Stimulated activated CD4-positive, alpha-beta T cell treated with anti-CD3 and anti-CD28 coated beads, TNF-alpha, amount 100 ng/mL, for 4 hours (primary cell): ENCODE data around the gene IPO5.

Experiments
- DNase-seq, 3 experiments: peaks; one replicate each; pipeline ENCODE4 v3.0.0-alpha.2; 2020; ENCODE audit warnings: low read depth in 3 of 3

Gene IPO5

DNA sequence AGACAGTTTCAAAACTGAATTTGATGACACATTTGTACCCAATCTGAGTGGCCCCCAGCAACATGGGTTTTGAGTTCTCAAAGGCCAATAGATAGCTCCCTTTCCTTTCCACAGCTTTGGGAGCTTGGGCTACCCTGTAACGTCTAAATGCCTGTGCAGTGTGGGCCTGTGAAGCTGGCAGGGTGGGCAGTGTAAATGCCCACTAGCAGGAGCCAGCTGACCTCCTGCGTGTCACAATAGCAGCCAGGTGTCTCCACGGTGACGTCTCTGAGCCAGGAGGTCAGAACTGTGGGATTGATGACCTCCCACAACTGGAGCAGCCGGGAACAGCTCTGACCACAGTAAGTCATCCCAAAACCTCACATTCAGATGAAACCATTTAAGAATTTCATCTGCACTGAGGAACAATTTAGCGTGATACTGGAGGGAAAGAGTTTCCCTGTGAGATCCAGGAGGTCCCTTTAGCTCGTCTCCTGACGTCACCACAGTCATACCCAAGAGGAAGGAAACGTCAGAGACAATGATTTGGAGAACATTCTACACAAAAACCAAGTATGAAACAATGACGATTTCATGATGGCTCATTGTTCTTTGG, at the start of gene IPO5:
TSS of gene IPO5 (plus strand) at position 300 of the 595 bp plus-strand sequence. CDS start 23,022 bp downstream, outside the sequence.
- DNase-seq, result no peak

DNA sequence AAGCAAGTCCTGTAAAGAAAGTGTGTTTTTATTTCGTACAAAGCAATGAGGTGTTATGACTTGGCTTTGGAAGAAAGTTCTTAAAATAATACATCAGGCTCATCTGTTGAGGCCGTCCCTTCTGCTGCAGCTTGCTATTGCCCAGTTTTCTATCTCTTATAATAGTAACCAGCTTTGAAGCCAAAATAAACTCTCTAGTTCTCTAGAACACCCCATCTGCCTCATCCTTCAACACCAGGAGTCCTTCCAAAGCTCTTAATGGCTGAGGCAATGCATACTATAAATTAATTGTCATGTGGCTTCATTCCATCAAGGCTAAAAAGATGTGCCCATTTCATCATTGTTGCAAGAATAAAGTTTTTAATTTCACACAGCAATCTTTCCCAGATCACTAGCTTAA, 49.4 kb upstream of the IPO5 start:
- no peak for DNase-seq

DNA sequence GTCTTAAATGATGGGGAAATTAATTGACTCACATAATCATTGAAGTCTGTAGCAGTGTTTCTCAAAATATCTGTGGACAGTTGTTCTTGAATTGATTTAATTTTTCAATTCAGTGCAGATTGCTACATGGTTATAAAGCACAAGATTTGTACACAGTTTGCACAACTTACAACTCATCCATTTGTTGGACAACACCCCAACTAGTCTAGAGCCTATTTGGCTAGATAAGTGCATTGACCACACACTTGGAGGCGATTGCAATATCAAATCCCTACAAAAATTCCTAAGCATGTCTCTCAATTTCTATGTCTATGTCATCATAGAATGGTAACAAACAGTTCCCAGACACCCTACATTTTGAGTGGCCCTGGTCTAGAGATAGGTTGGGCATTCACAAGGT, 48.0 kb upstream of the IPO5 start:
- DNase-seq, result no peak

DNA sequence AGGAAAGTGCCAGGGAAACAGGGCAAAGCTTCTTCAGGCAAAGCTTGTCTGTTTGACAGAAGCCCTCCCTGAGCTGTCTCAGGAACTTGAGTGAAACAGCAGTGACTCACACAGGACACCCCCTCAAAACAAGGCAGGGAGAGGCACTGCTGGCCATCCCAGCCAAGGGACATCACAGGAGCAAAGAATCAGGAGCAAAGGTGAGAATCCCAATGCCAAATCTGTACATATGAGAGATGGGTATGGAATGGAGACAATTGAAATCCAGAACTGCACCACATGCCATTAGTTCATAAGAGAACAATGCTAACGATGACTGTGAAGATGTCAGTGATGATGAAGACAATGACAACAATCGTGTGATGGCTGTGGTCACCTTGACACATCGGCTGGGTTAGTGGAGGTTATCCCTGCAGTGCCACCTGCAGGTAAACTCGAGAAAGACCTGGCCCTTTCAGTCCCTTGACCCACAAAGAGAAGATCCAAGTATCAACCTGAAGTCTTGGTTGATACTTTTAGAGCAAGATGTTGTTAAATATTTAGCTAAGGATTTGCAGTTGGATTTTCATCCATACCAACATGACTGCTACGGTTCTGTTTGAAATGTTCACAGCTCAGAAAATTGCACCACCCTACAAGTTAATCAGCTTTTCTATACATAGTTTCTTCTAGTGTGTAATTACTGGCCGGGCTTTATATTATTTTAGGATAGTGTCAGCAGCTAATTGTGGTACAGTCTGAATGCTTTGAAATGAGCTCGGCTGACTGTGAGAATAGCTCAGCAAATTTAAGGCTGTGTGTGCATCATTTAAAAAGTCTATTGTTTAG, 42.0 kb upstream of the IPO5 start:
- no peak for DNase-seq

DNA sequence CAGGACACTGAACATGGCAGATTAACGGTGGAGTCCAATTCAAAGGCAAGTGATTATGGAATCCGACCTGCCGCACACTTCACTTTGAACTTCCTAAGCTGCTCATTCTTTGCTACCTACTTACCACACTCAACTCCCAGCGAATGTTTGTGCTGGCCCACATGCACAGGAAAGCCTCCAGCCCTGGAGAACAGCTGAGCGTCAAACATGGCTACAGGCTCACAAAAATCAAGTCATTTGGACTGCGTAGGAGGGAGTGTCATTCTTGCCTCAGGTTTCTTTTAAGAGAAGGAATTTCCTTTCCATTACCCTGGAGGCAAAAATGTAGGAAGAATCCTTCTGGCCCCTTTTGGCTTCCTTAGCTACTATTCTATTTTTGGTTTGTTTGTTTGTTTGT, 41.3 kb upstream of the IPO5 start:
- no peak for DNase-seq

DNA sequence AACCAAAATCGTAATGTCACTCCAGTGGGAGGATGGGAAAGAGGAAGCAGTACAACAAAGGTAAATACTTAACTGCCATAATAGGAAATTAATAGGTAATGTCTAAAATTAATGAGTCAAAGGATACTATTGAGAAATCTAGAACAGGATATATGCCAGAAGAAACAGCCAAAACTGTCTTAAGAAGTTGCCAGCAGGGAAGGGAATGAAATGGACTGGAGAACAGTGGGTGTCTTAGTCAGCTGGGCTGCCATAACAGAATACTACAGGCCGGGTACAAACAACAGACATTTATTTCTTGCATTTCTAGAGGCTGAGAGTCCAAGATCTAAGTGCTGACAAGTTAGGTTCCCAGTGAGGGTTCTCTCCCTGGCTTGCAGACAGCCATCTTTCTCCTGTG, 40.3 kb upstream of the IPO5 start:
- DNase-seq, result no peak

DNA sequence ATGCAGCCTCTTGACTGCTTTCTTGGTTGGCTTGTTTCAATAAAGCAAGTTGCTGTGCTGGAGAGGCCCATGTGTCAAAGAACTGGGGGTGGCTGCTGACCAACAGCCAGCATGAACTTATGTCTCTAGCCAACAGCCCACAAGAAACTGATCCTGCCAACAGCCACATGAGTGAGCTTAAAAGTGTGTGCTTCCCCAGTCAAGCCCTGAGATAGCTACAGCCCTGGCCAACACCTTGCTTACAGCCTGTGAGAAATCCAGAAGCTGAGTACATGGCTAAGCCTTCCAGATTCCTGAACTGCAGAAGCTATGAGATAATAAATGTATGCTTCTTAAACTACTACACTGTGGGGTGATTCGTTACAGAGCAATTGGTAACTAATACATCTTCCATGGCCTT, 38.9 kb upstream of the IPO5 start:
- DNase-seq, result no peak

DNA sequence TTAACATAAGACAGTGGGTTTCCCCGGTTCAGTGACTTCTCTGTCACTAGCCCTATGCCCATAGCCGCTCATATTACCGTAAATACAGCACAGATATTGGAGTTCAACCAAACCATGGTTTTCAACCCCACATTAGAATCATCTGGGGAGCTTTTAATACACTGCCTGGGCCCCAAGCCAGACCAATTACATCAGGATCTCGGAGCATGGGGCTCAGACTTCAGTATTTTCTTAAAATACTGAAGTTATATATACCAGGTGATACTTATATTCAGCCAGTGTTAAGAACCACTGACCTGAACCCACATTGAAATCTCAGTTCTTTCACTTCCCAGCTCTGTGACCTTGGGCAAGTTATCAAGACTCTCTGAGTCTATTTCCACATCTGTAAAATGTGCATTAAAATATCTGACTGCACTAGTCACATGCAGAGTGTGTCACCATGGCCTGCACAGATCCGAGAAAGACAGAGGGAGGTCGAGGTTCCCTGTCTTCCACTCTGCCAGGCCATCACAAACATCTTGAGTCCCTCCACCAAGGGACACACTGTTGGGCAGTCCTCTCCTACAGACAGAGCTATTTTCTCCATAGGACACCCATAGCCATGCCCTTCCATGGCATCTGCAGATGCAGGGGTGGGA, 32.2 kb upstream of the IPO5 start:
- no peak for DNase-seq

DNA sequence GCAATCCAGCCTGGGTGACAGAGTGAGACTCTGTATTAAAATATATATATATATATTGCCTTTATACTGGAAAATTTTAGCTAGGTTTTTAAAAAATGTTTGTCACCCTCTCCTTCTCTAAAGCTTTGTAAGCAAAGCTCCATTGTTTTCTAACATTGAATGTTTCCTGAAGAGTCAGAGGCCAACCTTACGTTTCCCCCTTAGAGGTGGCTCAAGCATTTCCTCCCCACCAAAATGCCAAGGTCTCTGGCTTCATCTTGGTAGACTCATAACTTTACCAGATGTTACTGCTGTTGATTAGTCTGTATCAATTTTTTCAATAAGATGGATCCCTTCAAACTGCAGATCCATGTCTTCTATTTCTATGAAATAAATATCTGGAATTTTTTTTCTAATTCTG, 25.2 kb upstream of the IPO5 start:
- no peak for DNase-seq

DNA sequence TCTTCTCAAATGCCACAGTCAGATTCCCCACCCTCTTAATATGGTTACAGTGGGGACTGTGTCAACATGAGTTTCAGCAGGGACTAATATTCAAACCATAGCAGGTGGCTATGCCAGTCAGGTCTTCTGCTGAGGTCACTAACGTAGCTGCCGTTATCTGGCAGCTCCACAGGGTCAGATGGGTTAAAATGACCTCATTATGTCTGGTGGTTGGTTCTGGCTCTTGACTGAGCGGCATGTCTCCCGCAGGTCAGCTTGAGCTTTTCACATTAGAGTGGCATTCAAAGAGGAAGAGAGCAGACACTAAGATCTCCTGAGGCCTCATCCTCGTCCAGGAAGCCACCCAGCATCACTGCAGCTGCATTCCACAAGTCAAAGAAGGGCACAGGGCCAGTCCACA, 21.4 kb upstream of the IPO5 start:
- no peak for DNase-seq

DNA sequence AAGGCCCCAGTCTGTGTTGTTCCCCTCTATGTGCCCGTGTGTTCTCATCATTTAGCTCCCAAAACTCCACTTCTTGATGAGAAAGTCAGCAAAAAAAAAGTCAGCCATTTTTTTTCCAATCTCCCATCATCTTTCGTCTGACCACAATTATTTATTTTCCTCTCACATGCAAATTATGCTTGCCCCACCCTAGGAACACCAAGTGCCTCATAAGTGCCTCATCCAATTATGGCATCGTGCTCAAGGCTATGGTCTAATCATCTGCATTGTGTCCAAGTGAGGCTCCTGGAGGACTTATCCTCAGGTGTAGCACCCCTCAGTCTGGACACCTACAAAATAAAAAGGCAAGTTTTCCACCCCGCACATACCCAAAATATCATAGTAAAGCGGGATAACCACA, 20.8 kb upstream of the IPO5 start:
- no peak for DNase-seq

DNA sequence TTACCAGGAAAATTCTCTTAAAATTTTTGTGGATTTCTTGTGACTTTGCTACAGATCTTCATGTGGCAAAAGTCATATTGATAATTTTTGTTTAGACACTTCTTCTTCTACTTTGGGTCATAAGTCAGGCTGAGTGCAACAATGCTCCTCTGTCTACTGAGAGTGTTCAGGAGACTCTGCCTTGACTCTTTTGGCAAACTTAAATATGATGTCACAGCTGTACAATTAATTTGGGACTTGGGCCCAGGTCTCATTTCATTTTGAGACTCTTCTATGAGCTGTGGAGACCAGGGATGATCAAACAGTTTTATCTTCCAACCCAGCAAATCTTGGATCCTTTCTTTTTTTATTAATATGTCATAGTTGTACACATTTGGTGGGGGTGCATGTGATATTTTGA, 19.7 kb upstream of the IPO5 start:
- no peak for DNase-seq

DNA sequence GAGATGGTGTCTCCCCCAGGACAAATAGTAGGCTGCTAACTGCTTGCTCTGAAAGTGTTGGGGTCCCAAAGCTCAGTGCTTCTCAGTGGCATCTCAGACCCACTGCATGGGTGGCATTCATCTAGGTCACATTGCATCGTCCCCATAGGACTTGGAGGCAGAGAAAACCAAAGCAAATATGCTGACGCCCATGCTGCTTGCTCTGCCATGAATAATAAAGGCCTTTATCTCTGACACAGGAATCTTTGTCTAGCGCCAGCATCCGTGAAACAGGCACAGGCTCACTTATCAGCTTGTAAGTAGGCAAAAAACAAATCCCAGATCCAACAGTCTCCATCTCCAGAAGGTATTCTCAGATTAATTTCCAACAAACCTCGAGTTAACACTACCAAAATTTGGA, 18.9 kb upstream of the IPO5 start:
- DNase-seq, result no peak

DNA sequence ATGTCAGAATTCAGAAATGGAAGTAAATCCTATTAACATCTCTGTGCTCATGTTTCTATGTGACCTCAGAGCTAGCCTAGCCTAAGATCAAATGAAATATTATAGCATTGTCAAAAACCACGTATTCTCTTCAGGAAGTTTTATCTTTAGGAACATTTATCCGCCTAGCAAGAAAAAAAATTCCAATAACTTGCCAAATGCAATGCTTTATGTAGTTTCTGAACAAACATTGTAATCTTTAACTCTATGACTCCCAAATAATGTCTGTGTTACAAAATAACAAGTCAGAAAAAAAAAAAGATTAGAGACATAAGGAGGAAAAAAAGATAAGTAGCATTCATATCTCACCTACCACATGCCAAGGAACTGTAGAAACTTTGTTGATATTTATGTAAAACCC, 18.4 kb upstream of the IPO5 start:
- DNase-seq, result no peak

DNA sequence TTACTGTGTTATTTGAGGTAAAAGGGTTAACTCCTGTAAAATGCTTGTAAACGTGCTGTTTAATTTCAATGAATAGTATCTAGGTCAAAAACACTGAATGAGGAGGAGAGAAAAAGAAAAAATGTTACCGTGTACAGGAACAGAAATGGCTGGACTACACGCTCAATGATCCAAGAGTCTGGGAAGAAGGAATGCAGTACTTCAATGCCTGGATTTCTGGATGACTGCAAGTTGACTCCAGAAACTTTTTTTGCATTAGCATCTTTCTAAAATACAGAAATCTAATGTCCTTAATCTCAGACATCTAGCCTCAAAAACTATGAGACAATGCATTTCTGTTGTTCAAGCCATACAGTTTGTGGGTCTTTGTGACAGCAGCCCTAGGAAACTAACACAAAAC, 17.4 kb upstream of the IPO5 start:
- no peak for DNase-seq

DNA sequence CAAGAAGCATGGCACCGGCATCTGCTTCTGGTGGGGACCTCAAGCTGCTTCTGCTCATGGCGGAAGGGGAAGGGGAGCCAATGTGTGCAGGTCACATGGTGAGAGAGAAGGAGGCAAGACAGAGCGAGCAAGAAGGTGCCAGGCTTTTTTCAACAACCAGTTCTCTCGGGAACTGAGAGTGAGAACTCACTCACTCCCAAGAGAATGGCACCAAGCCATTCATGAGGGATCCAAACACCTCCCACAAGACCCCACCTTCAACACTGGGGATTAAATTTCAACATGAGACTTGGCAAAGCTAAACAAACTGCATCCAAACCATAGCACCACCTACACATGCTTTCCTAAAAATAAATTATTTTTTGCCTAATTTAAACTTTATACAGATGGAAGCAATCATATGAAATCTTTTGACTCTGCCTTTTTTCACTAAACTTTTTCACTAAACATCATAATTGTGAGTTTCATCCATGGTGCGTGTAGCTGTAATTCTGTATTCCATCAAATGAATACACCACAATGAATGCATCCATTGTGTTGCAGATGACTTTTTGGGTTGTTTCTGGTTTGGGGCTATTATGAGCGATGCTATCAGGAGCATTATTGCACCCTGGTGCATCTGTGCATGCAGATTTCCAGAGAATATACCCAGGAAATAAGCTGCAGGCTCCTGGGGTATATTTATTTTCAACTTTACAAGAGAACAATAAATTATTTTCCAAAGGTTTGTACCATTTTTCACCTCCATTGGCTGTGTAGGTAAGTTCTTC, 14.6 kb upstream of the IPO5 start:
- DNase-seq, result no peak

DNA sequence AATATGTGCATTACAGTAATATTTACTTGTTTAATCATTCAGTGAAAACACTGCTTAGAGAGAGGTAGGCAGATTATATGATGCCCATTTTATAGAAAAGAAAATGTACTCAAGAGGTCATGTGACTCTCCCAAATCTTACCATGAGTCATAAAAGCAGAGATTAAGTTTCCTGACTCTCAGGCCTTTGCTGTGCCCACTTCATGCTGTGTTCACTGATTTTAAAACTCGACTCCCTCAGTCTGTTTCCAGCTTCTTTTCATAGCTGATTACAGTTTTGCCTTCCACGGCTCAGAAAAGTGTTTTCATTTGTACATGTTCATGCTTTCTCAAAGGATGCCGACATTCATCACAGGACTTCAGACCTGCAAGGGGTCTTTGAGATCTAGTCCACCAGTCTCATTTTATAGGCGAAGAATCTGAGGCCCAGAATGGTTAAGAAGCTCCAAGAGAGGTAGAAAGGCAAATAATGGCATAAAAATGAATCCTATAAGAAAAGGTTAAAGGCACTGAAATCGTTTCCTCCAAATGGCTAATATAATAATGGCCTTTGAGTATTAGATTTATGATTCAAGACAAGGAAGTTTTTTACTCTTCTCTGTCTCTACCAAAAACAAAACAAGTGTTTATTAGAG, 9.0 kb upstream of the IPO5 start:
- DNase-seq, result no peak

DNA sequence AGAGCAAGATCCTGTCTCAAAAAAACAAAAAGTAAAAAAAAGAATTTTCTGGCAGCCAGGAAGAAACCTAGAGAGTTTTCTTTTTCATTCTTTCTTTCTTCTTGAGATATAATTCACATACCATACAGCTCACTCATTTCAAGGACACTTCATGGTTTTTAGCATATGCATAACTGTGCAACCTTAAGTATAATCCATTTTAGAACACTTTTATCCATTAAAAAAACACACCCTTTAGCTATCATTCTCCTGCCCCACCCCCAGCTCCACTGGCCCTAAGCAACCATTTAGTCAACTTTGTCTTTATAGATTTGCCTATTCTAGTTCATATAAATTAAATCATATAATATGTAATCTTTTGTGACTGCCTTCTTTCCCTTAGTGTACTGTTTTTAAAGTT, 8.1 kb upstream of the IPO5 start:
- DNase-seq, result no peak

DNA sequence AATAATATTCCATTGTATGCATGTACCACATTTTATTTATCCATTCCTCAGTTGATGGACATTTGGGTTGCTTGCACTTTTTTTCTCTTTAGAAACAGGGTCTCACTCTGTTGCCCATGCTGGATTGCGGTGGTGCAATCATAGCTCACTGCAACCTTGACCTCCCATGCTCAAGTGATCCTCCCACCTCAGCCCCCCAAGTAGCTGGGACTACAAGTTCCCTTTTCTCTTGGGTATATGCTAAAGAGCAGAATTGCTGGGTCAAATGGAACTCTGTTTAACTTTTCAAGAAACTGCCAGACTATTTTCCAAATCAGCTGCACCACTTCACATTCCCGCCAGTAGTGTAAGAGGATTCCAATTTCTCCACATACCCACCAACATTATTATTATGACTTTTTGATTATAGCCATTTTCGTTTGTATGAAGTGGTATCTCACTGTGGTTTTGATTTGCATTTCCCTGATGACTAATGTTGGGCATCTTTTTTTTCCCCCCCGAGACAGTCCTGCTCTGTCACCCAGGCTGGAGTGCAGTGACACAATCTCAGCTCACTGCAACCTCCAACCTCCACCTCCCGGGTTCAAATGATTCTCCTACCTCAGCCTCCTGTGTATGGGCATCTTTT, 7.6 kb upstream of the IPO5 start:
- DNase-seq, result no peak

DNA sequence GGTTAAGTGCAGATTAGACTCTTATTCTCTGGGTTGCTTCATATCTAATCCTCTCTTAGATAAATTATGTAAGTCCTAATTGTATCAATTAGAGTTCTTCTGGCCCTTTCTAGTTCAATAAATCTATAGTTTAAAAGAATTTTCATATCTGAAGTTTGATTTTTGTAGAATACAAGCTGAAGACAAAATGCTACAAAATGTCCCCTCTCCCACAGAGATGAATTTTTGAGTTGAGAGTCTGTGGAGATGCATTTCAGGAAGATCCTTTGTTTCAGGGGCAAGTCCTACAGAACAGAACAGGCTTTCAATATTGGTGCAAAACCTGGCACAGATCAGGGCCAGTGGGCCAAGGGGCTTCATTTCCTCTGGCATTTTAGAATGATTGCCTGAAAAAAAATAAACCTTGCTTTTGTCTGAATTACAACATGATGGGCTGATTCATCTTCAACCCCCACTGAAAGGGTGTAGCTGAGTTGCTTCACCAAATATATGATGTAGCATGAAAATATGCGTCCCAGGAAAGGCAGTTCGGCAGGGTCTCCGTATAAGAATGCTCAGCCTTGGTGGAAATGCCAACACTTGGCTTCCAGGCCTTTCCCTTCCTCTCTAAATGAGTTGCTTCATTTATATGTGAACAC, 6.4 kb upstream of the IPO5 start:
- DNase-seq, result no peak

DNA sequence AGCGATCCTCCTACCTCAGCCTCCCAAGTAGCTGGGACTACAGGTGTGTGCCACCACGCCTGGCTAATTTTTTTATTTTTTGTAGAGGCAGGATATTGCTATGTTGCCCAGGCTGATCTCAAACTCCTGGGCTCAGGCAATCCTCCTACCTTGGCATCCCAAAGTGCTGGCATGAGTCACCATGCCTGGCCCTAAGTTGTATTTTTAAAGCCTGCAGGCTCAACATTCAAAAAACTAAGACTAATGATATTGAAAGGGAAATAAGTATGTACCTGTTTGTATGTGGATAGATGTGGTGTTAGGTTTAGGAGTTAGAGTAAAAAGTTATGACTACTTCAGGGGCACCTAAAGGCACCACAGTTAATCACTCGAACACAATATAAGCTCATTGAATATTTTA, 5.4 kb upstream of the IPO5 start:
- no peak for DNase-seq
